Measurements from ENCODE around the gene CXorf38.
"Not testable (repeated sequence)": the region's sequence is repeated elsewhere in the genome, so short reads cannot be mapped to it uniquely, and the experiment has no call there.

Gene CXorf38

GRCh38 chrX:40623139-40623536, 24.2 kb downstream of the CXorf38 start, which contains the start of gene MPC1L:
MPC1L (plus strand) TSS chrX:40623428; CDS start chrX:40623566, 138 bp downstream.
- no peak within 1 kb of the TSS for H3K9ac ChIP-seq (ENCODE audit: low read length)
- H3K27me3 ChIP-seq (ENCODE audit: control insufficient read depth, insufficient read depth, low read length): peaks cover 4% of the 10 kb centered on the region
- no peaks in the 10 kb centered on the region for H3K4me1 ChIP-seq (ENCODE audit: control insufficient read depth, insufficient read depth, low read length)
- H3K36me3 ChIP-seq (ENCODE audit: control insufficient read depth, insufficient read depth, low read length): no peaks in the 10 kb centered on the region
- no peak within 1 kb of the TSS for H3K4me3 ChIP-seq (ENCODE audit: low read length)
- H3K27ac ChIP-seq (ENCODE audit: low read depth, low read length): no peak within 1 kb of the TSS

GRCh38 chrX:40622479-40623138, 24.8 kb downstream of the CXorf38 start:
- Histone ChIP-seq H3K27ac (ENCODE audit: low read depth, low read length) (no peak overlapping the region), H3K36me3 (ENCODE audit: control insufficient read depth, insufficient read depth, low read length) (no peaks in the 10 kb centered on the region), H3K4me1 (ENCODE audit: control insufficient read depth, insufficient read depth, low read length) (no peaks in the 10 kb centered on the region), H3K9ac (ENCODE audit: low read length) (no peak overlapping the region), H3K27me3 (ENCODE audit: control insufficient read depth, insufficient read depth, low read length) (peaks cover 4% of the 10 kb centered on the region), H3K4me3 (ENCODE audit: low read length) (no peak overlapping the region)

DNA sequence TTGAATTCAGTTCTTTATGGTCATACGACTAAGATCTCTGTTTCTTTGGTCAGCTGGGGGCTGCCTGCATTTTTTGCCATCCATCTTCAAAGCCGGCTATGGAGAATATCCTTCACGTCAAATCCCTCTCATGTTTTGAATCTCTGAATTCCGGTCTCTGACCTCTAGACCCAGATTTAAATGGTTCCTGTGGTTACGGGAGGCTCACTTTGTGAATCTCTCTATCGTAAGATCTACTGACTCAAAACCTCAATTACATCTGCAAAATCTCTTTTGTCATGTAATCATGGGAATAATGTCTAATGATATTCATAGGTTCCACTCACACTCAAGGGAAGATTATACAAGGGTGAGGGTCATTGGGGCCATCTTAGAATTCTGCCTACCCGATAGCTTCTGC, 29.8 kb downstream of the CXorf38 start:
- H3K4me1 ChIP-seq (ENCODE audit: control insufficient read depth, insufficient read depth, low read length): no peaks in the 10 kb centered on the region
- H3K27ac ChIP-seq (ENCODE audit: low read depth, low read length): no peak overlapping the region
- H3K4me3 ChIP-seq (ENCODE audit: low read length): no peak overlapping the region
- no peaks in the 10 kb centered on the region for H3K36me3 ChIP-seq (ENCODE audit: control insufficient read depth, insufficient read depth, low read length)
- H3K27me3 ChIP-seq (ENCODE audit: control insufficient read depth, insufficient read depth, low read length): no peaks in the 10 kb centered on the region
- H3K9ac ChIP-seq (ENCODE audit: low read length): no peak overlapping the region

- Histone ChIP-seq H3K36me3 (ENCODE audit: control insufficient read depth, insufficient read depth, low read length) (no peaks in the 10 kb centered on the region), H3K27me3 (ENCODE audit: control insufficient read depth, insufficient read depth, low read length) (no peaks in the 10 kb centered on the region), H3K27ac (ENCODE audit: low read depth, low read length) (no peak overlapping the region), H3K4me3 (ENCODE audit: low read length) (no peak overlapping the region), H3K4me1 (ENCODE audit: control insufficient read depth, insufficient read depth, low read length) (no peaks in the 10 kb centered on the region), H3K9ac (ENCODE audit: low read length) (no peak overlapping the region)
Measured at GRCh38 chrX:40615976-40616375, 31.4 kb downstream of the CXorf38 start.

DNA sequence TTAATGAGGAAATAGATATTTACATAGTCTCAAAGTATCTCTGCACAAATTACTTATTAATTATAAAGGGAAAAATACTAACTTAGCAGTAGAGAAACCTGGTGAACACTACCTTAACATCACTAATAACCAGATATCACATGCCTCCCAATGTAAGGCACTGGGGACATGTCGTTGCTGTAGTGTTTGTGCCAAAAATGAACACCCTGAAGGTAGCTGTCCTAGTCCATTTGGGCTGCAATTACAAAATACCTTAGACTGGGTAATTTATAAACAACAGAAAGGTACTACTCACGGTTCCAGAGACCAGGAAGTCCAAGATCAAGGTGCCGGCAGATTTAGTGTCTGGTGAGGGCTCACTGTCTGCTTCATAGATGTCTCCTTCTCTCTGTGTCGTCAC, 34.9 kb downstream of the CXorf38 start:
- H3K27me3 ChIP-seq (ENCODE audit: control insufficient read depth, insufficient read depth, low read length): no peaks in the 10 kb centered on the region
- no peaks in the 10 kb centered on the region for H3K36me3 ChIP-seq (ENCODE audit: control insufficient read depth, insufficient read depth, low read length)
- no peak overlapping the region for H3K9ac ChIP-seq (ENCODE audit: low read length)
- H3K4me3 ChIP-seq (ENCODE audit: low read length): no peak overlapping the region
- no peaks in the 10 kb centered on the region for H3K4me1 ChIP-seq (ENCODE audit: control insufficient read depth, insufficient read depth, low read length)
- no peak overlapping the region for H3K27ac ChIP-seq (ENCODE audit: low read depth, low read length)

- H3K4me1 ChIP-seq (ENCODE audit: control insufficient read depth, insufficient read depth, low read length): no peaks in the 10 kb centered on the region
- H3K27ac ChIP-seq (ENCODE audit: low read depth, low read length): no peak overlapping the region
- H3K36me3 ChIP-seq (ENCODE audit: control insufficient read depth, insufficient read depth, low read length): no peaks in the 10 kb centered on the region
- H3K9ac ChIP-seq (ENCODE audit: low read length): no peak overlapping the region
- H3K4me3 ChIP-seq (ENCODE audit: low read length): no peak overlapping the region
- no peaks in the 10 kb centered on the region for H3K27me3 ChIP-seq (ENCODE audit: control insufficient read depth, insufficient read depth, low read length)
Measured at GRCh38 chrX:40607381-40607780, 40.0 kb downstream of the CXorf38 start.

GRCh38 chrX:40603446-40603845, 43.9 kb downstream of the CXorf38 start:
- H3K36me3 ChIP-seq (ENCODE audit: control insufficient read depth, insufficient read depth, low read length): no peaks in the 10 kb centered on the region
- H3K4me1 ChIP-seq (ENCODE audit: control insufficient read depth, insufficient read depth, low read length): no peaks in the 10 kb centered on the region
- no peaks in the 10 kb centered on the region for H3K27me3 ChIP-seq (ENCODE audit: control insufficient read depth, insufficient read depth, low read length)

DNA sequence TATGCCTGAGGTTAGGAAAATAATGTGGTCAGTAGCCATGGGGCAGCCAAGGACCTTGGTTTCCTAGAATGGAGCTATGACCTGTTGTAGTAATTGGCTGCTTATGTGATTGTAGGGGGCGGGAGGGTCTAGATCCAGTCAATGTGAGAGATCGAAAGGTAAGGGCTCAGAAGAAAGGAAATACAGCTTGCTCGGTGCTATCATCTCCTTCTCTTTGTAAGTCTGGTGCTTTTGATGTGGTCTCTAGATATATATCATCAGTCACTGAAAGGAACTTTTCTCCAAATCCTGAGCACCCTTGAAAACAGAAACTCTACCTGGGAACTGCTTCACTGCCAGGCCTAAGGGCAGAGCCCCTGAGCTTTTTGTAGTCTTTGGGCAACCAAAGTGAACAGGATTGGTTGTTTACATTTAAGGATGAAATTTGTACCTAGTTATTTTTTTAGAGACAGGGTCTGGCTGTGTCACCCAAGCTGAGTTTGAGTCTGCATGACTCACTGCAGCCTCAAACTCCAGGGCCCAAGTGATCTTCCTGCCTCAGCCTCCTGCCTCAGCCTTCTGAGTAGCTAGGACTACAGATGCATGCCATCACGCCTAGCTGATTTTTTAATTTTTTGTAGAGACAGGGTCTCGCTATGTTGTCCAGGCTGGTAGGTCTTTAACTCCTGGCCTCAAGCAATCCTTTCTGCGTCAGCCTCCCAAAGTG, 57.6 kb downstream of the CXorf38 start:
- not testable (repeated sequence) for H3K4me1 ChIP-seq (ENCODE audit: control insufficient read depth, insufficient read depth, low read length); H3K27ac ChIP-seq (ENCODE audit: low read depth, low read length); H3K36me3 ChIP-seq (ENCODE audit: control insufficient read depth, insufficient read depth, low read length); H3K4me3 ChIP-seq (ENCODE audit: low read length); H3K27me3 ChIP-seq (ENCODE audit: control insufficient read depth, insufficient read depth, low read length); H3K9ac ChIP-seq (ENCODE audit: low read length)

More at GRCh38 chrX:40603446-40603845, 43.9 kb downstream of the CXorf38 start:
- Histone ChIP-seq H3K27ac (ENCODE audit: low read depth, low read length) (no peak overlapping the region), H3K9ac (ENCODE audit: low read length) (no peak overlapping the region), H3K4me3 (ENCODE audit: low read length) (no peak overlapping the region)

GRCh38 chrX:40587623-40588022, 59.7 kb downstream of the CXorf38 start:
- not testable (repeated sequence) for H3K27ac ChIP-seq (ENCODE audit: low read depth, low read length); H3K4me3 ChIP-seq (ENCODE audit: low read length); H3K27me3 ChIP-seq (ENCODE audit: control insufficient read depth, insufficient read depth, low read length); H3K36me3 ChIP-seq (ENCODE audit: control insufficient read depth, insufficient read depth, low read length); H3K4me1 ChIP-seq (ENCODE audit: control insufficient read depth, insufficient read depth, low read length); H3K9ac ChIP-seq (ENCODE audit: low read length)

- Histone ChIP-seq H3K27ac (ENCODE audit: low read depth, low read length) (no peak overlapping the region), H3K27me3 (ENCODE audit: control insufficient read depth, insufficient read depth, low read length) (peaks cover 3% of the 10 kb centered on the region), H3K4me1 (ENCODE audit: control insufficient read depth, insufficient read depth, low read length) (no peaks in the 10 kb centered on the region), H3K36me3 (ENCODE audit: control insufficient read depth, insufficient read depth, low read length) (no peaks in the 10 kb centered on the region), H3K9ac (ENCODE audit: low read length) (no peak overlapping the region), H3K4me3 (ENCODE audit: low read length) (no peak overlapping the region)
Measured at GRCh38 chrX:40582811-40583210, 64.5 kb downstream of the CXorf38 start.

DNA sequence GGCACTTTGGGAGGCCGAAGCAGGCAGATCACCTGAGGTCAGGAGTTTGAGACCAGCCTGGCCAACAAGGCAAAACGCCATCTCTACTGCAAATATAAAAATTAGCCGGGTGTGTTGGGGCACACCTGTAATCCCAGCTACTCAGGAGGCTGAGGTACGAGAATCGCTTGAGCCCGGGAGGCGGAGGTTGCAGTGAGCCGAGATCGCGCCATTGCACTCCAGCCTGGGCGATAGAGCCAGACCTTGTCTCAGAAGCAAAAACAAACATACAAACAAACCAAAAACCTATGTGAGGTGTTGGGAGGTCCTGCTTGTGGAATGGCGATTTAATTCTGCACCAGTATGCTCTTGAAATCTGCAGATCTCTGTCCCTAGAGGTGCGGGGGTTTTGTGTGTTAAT, 65.2 kb downstream of the CXorf38 start:
- not testable (repeated sequence) for H3K27ac ChIP-seq (ENCODE audit: low read depth, low read length); H3K36me3 ChIP-seq (ENCODE audit: control insufficient read depth, insufficient read depth, low read length); H3K27me3 ChIP-seq (ENCODE audit: control insufficient read depth, insufficient read depth, low read length); H3K4me3 ChIP-seq (ENCODE audit: low read length); H3K9ac ChIP-seq (ENCODE audit: low read length); H3K4me1 ChIP-seq (ENCODE audit: control insufficient read depth, insufficient read depth, low read length)

DNA sequence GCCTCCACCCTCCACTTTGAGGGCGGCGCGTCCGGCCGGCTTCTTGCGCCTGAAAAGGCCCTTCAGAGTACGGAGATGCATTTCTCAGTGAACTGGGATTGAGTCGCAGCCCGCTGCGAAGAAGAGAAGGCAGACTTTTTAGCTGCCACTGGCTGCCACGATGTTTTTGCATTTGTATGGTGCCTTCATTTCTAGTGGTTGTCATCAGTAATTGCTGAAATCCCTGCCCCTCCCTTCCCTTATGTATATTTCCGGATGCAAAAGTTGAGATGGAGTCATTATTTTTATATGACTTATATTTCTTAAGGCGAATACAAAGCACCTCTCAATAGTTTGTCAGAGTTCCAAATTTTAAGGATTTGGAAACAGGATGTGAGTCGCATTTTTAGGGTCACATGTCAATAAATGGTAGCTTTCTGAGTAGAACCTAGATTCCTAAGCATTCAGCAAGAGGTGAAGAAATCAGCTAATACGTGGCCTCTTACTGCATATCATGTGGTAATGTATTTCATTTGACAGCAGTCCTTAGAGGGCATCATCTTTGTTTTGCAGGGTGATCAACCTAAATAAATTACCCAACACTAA, 65.9 kb downstream of the CXorf38 start:
- Histone ChIP-seq H3K9ac (ENCODE audit: low read length) (no peak overlapping the region), H3K27me3 (ENCODE audit: control insufficient read depth, insufficient read depth, low read length) (peaks cover 3% of the 10 kb centered on the region), H3K4me1 (ENCODE audit: control insufficient read depth, insufficient read depth, low read length) (no peaks in the 10 kb centered on the region), H3K36me3 (ENCODE audit: control insufficient read depth, insufficient read depth, low read length) (no peaks in the 10 kb centered on the region), H3K27ac (ENCODE audit: low read depth, low read length) (peak overlapping the region; percentile 84), H3K4me3 (ENCODE audit: low read length) (peak overlapping the region; percentile 72)

Data from rectal smooth muscle tissue (tissue), 1 donor.